Right hindlimb (tissue), 1 donor: Measurements from ENCODE around the gene DIAPH1.
A peak's percentile ranks its signal among the peaks of the same experiment; 100 is the strongest.

ENCODE experiments used
- DNase-seq: peaks from one replicate; pipeline ENCODE4 v3.0.0-alpha.2; 2018

The DIAPH1 gene

GRCh38 chr5:141559461-141559860, 59.3 kb downstream of the DIAPH1 start:
- DNase-seq = no peak

GRCh38 chr5:141558150-141558549, 60.6 kb downstream of the DIAPH1 start:
- DNase-seq = no peak

- DNase-seq = peak; percentile 92
Observed at GRCh38 chr5:141557681-141558136, 61.1 kb downstream of the DIAPH1 start.

GRCh38 chr5:141547921-141548320, 70.9 kb downstream of the DIAPH1 start:
- no peak for DNase-seq

- DNase-seq = no peak
Observed at GRCh38 chr5:141547488-141547887, 71.3 kb downstream of the DIAPH1 start.

GRCh38 chr5:141543053-141543452, 75.7 kb downstream of the DIAPH1 start:
- DNase-seq = no peak

GRCh38 chr5:141534492-141535213, 84.1 kb downstream of the DIAPH1 start:
- DNase-seq = no peak

- no peak for DNase-seq
Observed at GRCh38 chr5:141533897-141534296, 84.9 kb downstream of the DIAPH1 start.

- no peak for DNase-seq
Observed at GRCh38 chr5:141532726-141533125, 86.1 kb downstream of the DIAPH1 start.

- DNase-seq = no peak
Observed at GRCh38 chr5:141529873-141530272, 88.9 kb downstream of the DIAPH1 start.

GRCh38 chr5:141529002-141529401, 89.8 kb downstream of the DIAPH1 start:
- peak; percentile 63 for DNase-seq

- peak; percentile 87 for DNase-seq
Observed at GRCh38 chr5:141528291-141528984, 90.4 kb downstream of the DIAPH1 start.

- DNase-seq = no peak
Observed at GRCh38 chr5:141527426-141527825, 91.4 kb downstream of the DIAPH1 start.

GRCh38 chr5:141525653-141526052, 93.1 kb downstream of the DIAPH1 start:
- DNase-seq = no peak

- peak; percentile 94 for DNase-seq
Observed at GRCh38 chr5:141524604-141525597, 93.9 kb downstream of the DIAPH1 start.

- DNase-seq = no peak
Observed at GRCh38 chr5:141523991-141524390, 94.8 kb downstream of the DIAPH1 start.

GRCh38 chr5:141522301-141522700, 96.5 kb downstream of the DIAPH1 start:
- no peak for DNase-seq

GRCh38 chr5:141521244-141521781, 97.5 kb downstream of the DIAPH1 start:
- peak; percentile 78 for DNase-seq

GRCh38 chr5:141519605-141520565, 98.9 kb downstream of the DIAPH1 start:
- DNase-seq = no peak

- DNase-seq = no peak
Observed at GRCh38 chr5:141518618-141519015, 100.2 kb downstream of the DIAPH1 start.

GRCh38 chr5:141517880-141518617, 100.8 kb downstream of the DIAPH1 start:
- no peak for DNase-seq
